Urinary bladder (tissue), 4 donors: Measurements from ENCODE around the gene RNF186. TPM values are rescaled to one million over a fixed set of nuclear protein-coding genes. Genes with fewer than 3 reads are reported as not detected.
"Not testable (repeated sequence)": the region's sequence is repeated elsewhere in the genome, so short reads cannot be mapped to it uniquely, and the experiment has no call there.

ENCODE experiments used
- DNase-seq: peaks from one replicate; pipeline ENCODE4 v3.0.0-alpha.2; 2015; ENCODE audit errors: extremely low spot score
- H3K27ac ChIP-seq: one replicate; pipeline ENCODE4 v1.5.1; 2013; ENCODE audit warnings: low read depth, mild to moderate bottlenecking, moderate library complexity
- H3K36me3 ChIP-seq: one replicate; pipeline ENCODE4 v1.6.1; 2013; ENCODE audit warnings: mild to moderate bottlenecking, moderate library complexity; ENCODE audit not compliant: insufficient read depth
- H3K4me1 ChIP-seq: one replicate; pipeline ENCODE4 v1.6.1; 2013; ENCODE audit warnings: mild to moderate bottlenecking, moderate library complexity; ENCODE audit not compliant: insufficient read depth
- H3K4me3 ChIP-seq: one replicate; pipeline ENCODE4 v1.5.1; 2013; ENCODE audit warnings: low read depth, low read length
- WGBS: extraction: QIAGEN DNeasy Blood & Tissue Kit; methylation state at CpG from one replicate; pipeline ENCODE4 v1.1.7; 2013; 5-methylcytosine and 5-hydroxymethylcytosine counted together
- polyA plus RNA-seq: library from polyadenylated mRNA; stranded (reverse); fragments of 200-250 nt; gene quantifications from one replicate; pipeline ENCODE4 v1.2.3, GENCODE V29; 2013
- total RNA-seq: library from RNA; depleted of rRNA; stranded (reverse); fragments of >200 nt; gene quantifications from one replicate; pipeline ENCODE4 v1.2.3, GENCODE V29; 2014
- donor health status: healthy with polysubstance abuse.
- donor health status: healthy.

Gene RNF186
- total and polyA plus RNA-seq, 2 donors, result not detected

- Histone ChIP-seq H3K36me3 (no peaks in the 10 kb centered on the region), H3K4me1 (no peaks in the 10 kb centered on the region), H3K27ac (no peak overlapping the region), H3K4me3 (peak overlapping the region; percentile 59)
- no peak for DNase-seq
- 69% methylated on average over 6 of the region's 6 CpGs for WGBS
These were observed 16.4 kb downstream of the RNF186 start for GRCh38 chr1:19798486-19799229.

- 70% methylated on average over 5 of the region's 5 CpGs for WGBS
- Histone ChIP-seq H3K4me3 (no peak overlapping the region), H3K27ac (no peak overlapping the region), H3K4me1 (no peaks in the 10 kb centered on the region), H3K36me3 (no peaks in the 10 kb centered on the region)
- no peak for DNase-seq
These were observed 17.3 kb downstream of the RNF186 start for GRCh38 chr1:19797827-19798226.

- 85% methylated on average over 4 of the region's 4 CpGs for WGBS
- H3K36me3 ChIP-seq, result no peaks in the 10 kb centered on the region
These were observed 20.5 kb downstream of the RNF186 start for GRCh38 chr1:19794583-19794982.

GRCh38 chr1:19793360-19794046 lies 21.6 kb downstream of the RNF186 start:
- WGBS, result 79% methylated on average over 6 of the region's 6 CpGs
- Histone ChIP-seq H3K36me3 (no peaks in the 10 kb centered on the region), H3K4me1 (no peaks in the 10 kb centered on the region), H3K27ac (no peak overlapping the region), H3K4me3 (no peak overlapping the region)
- no peak for DNase-seq

More at GRCh38 chr1:19794583-19794982, 20.5 kb downstream of the RNF186 start:
- Histone ChIP-seq H3K4me3 (no peak overlapping the region), H3K4me1 (no peaks in the 10 kb centered on the region), H3K27ac (no peak overlapping the region)
- no peak for DNase-seq

- Histone ChIP-seq H3K27ac (no peak overlapping the region), H3K4me3 (no peak overlapping the region), H3K4me1 (no peaks in the 10 kb centered on the region), H3K36me3 (no peaks in the 10 kb centered on the region)
- 86% methylated on average over 4 of the region's 4 CpGs for WGBS
- no peak for DNase-seq
These were observed 22.7 kb downstream of the RNF186 start for GRCh38 chr1:19792237-19793002.

- not testable (repeated sequence) for H3K36me3 ChIP-seq, H3K4me3 ChIP-seq, H3K4me1 ChIP-seq, H3K27ac ChIP-seq, DNase-seq
- 87% methylated on average over 9 of the region's 9 CpGs for WGBS
These were observed 24.8 kb downstream of the RNF186 start for GRCh38 chr1:19790061-19790975.

- H3K36me3 ChIP-seq, result no peaks in the 10 kb centered on the region
- H3K4me1 ChIP-seq, result no peaks in the 10 kb centered on the region
- DNase-seq, result peak; percentile 55
- no peak overlapping the region for H3K27ac ChIP-seq
- 69% methylated on average over 9 of the region's 9 CpGs for WGBS
- no peak overlapping the region for H3K4me3 ChIP-seq
These were observed 28.1 kb downstream of the RNF186 start for GRCh38 chr1:19786988-19787423.

- no peaks in the 10 kb centered on the region for H3K4me1 ChIP-seq
- H3K27ac ChIP-seq, result no peak overlapping the region
- 74% methylated on average over 4 of the region's 4 CpGs for WGBS
- DNase-seq, result no peak
- H3K36me3 ChIP-seq, result no peaks in the 10 kb centered on the region
- H3K4me3 ChIP-seq, result no peak overlapping the region
These were observed 29.4 kb downstream of the RNF186 start for GRCh38 chr1:19785660-19786059.

- H3K36me3 ChIP-seq, result peaks cover 5% of the 10 kb centered on the region
- H3K4me1 ChIP-seq, result no peaks in the 10 kb centered on the region
- H3K27ac ChIP-seq, result no peak overlapping the region
- no peak for DNase-seq
- H3K4me3 ChIP-seq, result no peak overlapping the region
- WGBS, result 84% methylated on average over 11 of the region's 11 CpGs
These were observed 34.7 kb downstream of the RNF186 start for GRCh38 chr1:19780267-19780877.

GRCh38 chr1:19776933-19777332 lies 38.1 kb downstream of the RNF186 start:
- Histone ChIP-seq H3K27ac (no peak overlapping the region), H3K4me3 (no peak overlapping the region), H3K4me1 (no peaks in the 10 kb centered on the region), H3K36me3 (peaks cover 5% of the 10 kb centered on the region)
- DNase-seq, result no peak
- WGBS, result over 99% methylated on average over 4 of the region's 4 CpGs

- WGBS, result 93% methylated on average over 5 of the region's 5 CpGs
- Histone ChIP-seq H3K36me3 (peaks cover 5% of the 10 kb centered on the region), H3K4me1 (no peaks in the 10 kb centered on the region), H3K4me3 (no peak overlapping the region), H3K27ac (no peak overlapping the region)
- no peak for DNase-seq
These were observed 38.8 kb downstream of the RNF186 start for GRCh38 chr1:19776287-19776686.

GRCh38 chr1:19775831-19776230 lies 39.3 kb downstream of the RNF186 start:
- peaks cover 5% of the 10 kb centered on the region for H3K36me3 ChIP-seq
- H3K27ac ChIP-seq, result no peak overlapping the region
- H3K4me3 ChIP-seq, result no peak overlapping the region
- H3K4me1 ChIP-seq, result no peaks in the 10 kb centered on the region
- 94% methylated on average over 9 of the region's 9 CpGs for WGBS
- DNase-seq, result no peak
